K562 (cell line): ENCODE results near the gene CHMP1A. TPM values are rescaled to one million over a fixed set of nuclear protein-coding genes. Genes with fewer than 3 reads are reported as not detected.

Experiments
- BRD9 ChIP-seq: fragments of 450-650 bp; IDR thresholded peaks from 2 replicates; pipeline ENCODE4 v1.6.1; 2018; ENCODE audit warnings: low read depth; ENCODE audit not compliant: partially characterized antibody
- CREBBP ChIP-seq: IDR thresholded peaks from one replicate; pipeline ENCODE4 v1.6.1; 2012; ENCODE audit warnings: low read depth, mild to moderate bottlenecking, control low read depth, inconsistent platforms, low read length
- CTCFL ChIP-seq: IDR thresholded peaks from 2 replicates; pipeline ENCODE4 v1.6.1; 2011; ENCODE audit warnings: borderline replicate concordance, low read depth, mild to moderate bottlenecking, moderate library complexity, low read length; ENCODE audit not compliant: insufficient read depth, poor library complexity, severe bottlenecking
- EGR1 ChIP-seq: fragments of 450-650 bp; conservative IDR thresholded peaks from 2 replicates; pipeline ENCODE4 v1.6.1; 2017; ENCODE audit warnings: mild to moderate bottlenecking
- HNRNPK ChIP-seq: fragments of 200-400 bp; formaldehyde crosslinking; IDR thresholded peaks from one replicate; pipeline ENCODE4 v1.6.1; 2018; ENCODE audit warnings: mild to moderate bottlenecking, low read depth, low read length; ENCODE audit not compliant: poor library complexity, severe bottlenecking
- KDM2B ChIP-seq: fragments of 250-450 bp; sonication (Bioruptor Pico); IDR thresholded peaks from 2 replicates; pipeline ENCODE4 v1.8.0; 2021; ENCODE audit warnings: mild to moderate bottlenecking, moderate library complexity
- MTA1 ChIP-seq: fragments of 450-650 bp; IDR thresholded peaks from 2 replicates; pipeline ENCODE4 v1.6.1; 2017; ENCODE audit warnings: borderline replicate concordance
- MXI1 ChIP-seq: IDR thresholded peaks from 2 replicates; pipeline ENCODE4 v1.6.1; 2011; ENCODE audit warnings: low read depth, mild to moderate bottlenecking, improper control_type of control experiment, low read length
- PTTG1 ChIP-seq: fragments of 450-650 bp; IDR thresholded peaks from 2 replicates; pipeline ENCODE4 v1.6.1; 2016; ENCODE audit warnings: low read depth, mild to moderate bottlenecking, missing genetic modification characterization, missing compliant biosample characterization
- SMARCA4 ChIP-seq: fragments of 450-650 bp; IDR thresholded peaks from 2 replicates; pipeline ENCODE4 v1.6.1; 2016
- SRSF9 ChIP-seq: fragments of 200-400 bp; formaldehyde crosslinking; IDR thresholded peaks from 2 replicates; pipeline ENCODE4 v1.6.1; 2017; ENCODE audit warnings: low read depth, low read length, borderline replicate concordance
- TAF7 ChIP-seq: fragments of 450-650 bp; IDR thresholded peaks from 2 replicates; pipeline ENCODE4 v1.6.1; 2016; ENCODE audit warnings: missing genetic modification characterization, missing compliant biosample characterization
- TAF9B ChIP-seq: fragments of 450-650 bp; IDR thresholded peaks from 2 replicates; pipeline ENCODE4 v1.6.1; 2018; ENCODE audit warnings: mild to moderate bottlenecking; ENCODE audit not compliant: partially characterized antibody
- ZBTB33 ChIP-seq: sonication (generic); formaldehyde crosslinking; IDR thresholded peaks from 2 replicates; pipeline ENCODE4 v1.8.1; 2023; ENCODE audit warnings: mild to moderate bottlenecking, missing genetic modification reagents
- ZC3H11A ChIP-seq: IDR thresholded peaks from 2 replicates; pipeline ENCODE4 v1.6.1; 2012; ENCODE audit warnings: low read depth, low read length, improper control_type of control experiment
- ZNF12 ChIP-seq: sonication (generic); formaldehyde crosslinking; IDR thresholded peaks from 2 replicates; pipeline ENCODE4 v1.4.0; 2020; ENCODE audit warnings: mild to moderate bottlenecking, missing genetic modification reagents
- ZNF232 ChIP-seq: sonication (generic); formaldehyde crosslinking; IDR thresholded peaks from 2 replicates; pipeline ENCODE4 v1.8.0; 2022; ENCODE audit warnings: mild to moderate bottlenecking, missing genetic modification reagents
- ZNF3 ChIP-seq: fragments of 250-450 bp; sonication (Bioruptor Pico); IDR thresholded peaks from 2 replicates; pipeline ENCODE4 v1.5.0; 2021; ENCODE audit warnings: mild to moderate bottlenecking, moderate library complexity
- ZNF551 ChIP-seq: fragments of 250-450 bp; sonication (Bioruptor Pico); IDR thresholded peaks from 2 replicates; pipeline ENCODE4 v1.5.0; 2021; ENCODE audit warnings: mild to moderate bottlenecking, moderate library complexity
- polyA plus RNA-seq, 8 experiments: library from polyadenylated mRNA; depleted of rRNA in 4 of 8; stranded (reverse) in 5 of 8; unstranded in 3 of 8; fragments of >200 nt; fragmentation: Nextera tagmentation in 2 of 8; fragmentation: Illumina TruSeq in 1 of 8; extraction: Ambion mirVana in 2 of 8; extraction: Trizol in 1 of 8; gene quantifications; 2 replicates each; pipeline versions ENCODE4 v1.2.1 to v1.2.3, GENCODE V29; 2011 to 2014; ENCODE audit warnings: inconsistent platforms in 1 of 8, missing spikeins in 1 of 8
- total RNA-seq, 7 experiments: library from RNA; depleted of rRNA in 6 of 7; stranded (reverse); fragments of >200 nt in 6 of 7; fragmentation: Illumina TruSeq in 2 of 7; extraction: Trizol in 2 of 7; gene quantifications; 2 replicates each; pipeline versions ENCODE4 v1.2.1 to v1.2.3, GENCODE V29; 2011 to 2021; ENCODE audit warnings: low replicate concordance in 1 of 7
- TF ChIP-seq, protein P1 (sequence below): fragments of 200-800 bp; sonication (Bioruptor generic); IDR thresholded peaks from 2 replicates; pipeline ENCODE4 v1.6.1; 2016; ENCODE audit warnings: missing genetic modification characterization, missing compliant biosample characterization

Gene CHMP1A
- total and polyA plus RNA-seq, 9 of the 15 experiments (the other 6 are each of a cell fraction or from before 2014, with no cell fraction given): 0.83 to 79.9 (median 45.2) TPM

- no peak for TF ChIP-seq BRD9
- TF ChIP-seq SRSF9: no peak
- no peak for TF ChIP-seq MTA1
- TF ChIP-seq ZBTB33 (CRISPR knock-in tag): no peak
- TF ChIP-seq CREBBP: no peak
- TF ChIP-seq ZC3H11A: no peak
- TF ChIP-seq SMARCA4: no peak
- no peak for TF ChIP-seq PTTG1
- TF ChIP-seq CTCFL: peak; percentile 85
- peak; percentile 26 for TF ChIP-seq KDM2B
- TF ChIP-seq TAF7 (tag): no peak
- TF ChIP-seq, protein P1, sequence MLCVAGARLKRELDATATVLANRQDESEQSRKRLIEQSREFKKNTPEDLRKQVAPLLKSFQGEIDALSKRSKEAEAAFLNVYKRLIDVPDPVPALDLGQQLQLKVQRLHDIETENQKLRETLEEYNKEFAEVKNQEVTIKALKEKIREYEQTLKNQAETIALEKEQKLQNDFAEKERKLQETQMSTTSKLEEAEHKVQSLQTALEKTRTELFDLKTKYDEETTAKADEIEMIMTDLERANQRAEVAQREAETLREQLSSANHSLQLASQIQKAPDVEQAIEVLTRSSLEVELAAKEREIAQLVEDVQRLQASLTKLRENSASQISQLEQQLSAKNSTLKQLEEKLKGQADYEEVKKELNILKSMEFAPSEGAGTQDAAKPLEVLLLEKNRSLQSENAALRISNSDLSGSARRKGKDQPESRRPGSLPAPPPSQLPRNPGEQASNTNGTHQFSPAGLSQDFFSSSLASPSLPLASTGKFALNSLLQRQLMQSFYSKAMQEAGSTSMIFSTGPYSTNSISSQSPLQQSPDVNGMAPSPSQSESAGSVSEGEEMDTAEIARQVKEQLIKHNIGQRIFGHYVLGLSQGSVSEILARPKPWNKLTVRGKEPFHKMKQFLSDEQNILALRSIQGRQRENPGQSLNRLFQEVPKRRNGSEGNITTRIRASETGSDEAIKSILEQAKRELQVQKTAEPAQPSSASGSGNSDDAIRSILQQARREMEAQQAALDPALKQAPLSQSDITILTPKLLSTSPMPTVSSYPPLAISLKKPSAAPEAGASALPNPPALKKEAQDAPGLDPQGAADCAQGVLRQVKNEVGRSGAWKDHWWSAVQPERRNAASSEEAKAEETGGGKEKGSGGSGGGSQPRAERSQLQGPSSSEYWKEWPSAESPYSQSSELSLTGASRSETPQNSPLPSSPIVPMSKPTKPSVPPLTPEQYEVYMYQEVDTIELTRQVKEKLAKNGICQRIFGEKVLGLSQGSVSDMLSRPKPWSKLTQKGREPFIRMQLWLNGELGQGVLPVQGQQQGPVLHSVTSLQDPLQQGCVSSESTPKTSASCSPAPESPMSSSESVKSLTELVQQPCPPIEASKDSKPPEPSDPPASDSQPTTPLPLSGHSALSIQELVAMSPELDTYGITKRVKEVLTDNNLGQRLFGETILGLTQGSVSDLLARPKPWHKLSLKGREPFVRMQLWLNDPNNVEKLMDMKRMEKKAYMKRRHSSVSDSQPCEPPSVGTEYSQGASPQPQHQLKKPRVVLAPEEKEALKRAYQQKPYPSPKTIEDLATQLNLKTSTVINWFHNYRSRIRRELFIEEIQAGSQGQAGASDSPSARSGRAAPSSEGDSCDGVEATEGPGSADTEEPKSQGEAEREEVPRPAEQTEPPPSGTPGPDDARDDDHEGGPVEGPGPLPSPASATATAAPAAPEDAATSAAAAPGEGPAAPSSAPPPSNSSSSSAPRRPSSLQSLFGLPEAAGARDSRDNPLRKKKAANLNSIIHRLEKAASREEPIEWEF (CRISPR knock-in tag): no peak
- TF ChIP-seq EGR1: no peak
- no peak; the same call in 1 of the 2 replicates for TF ChIP-seq MXI1
- TF ChIP-seq ZNF232 (CRISPR knock-in tag): no peak
- TF ChIP-seq ZNF3: no peak
- no peak for TF ChIP-seq TAF9B
- TF ChIP-seq ZNF12 (CRISPR knock-in tag): no peak
- TF ChIP-seq ZNF551 (CRISPR knock-in tag): no peak
- TF ChIP-seq HNRNPK: no peak
Observed at GRCh38 chr16:89700649-89701424, 43.3 kb upstream of the CHMP1A start (continued).
